Karpas-422 (cell line): ENCODE data around the gene GLTPD2. TPM values are rescaled to one million over a fixed set of nuclear protein-coding genes. Genes with fewer than 3 reads are reported as not detected.

Experiments used
- DNase-seq: peaks from one replicate; pipeline ENCODE4 v3.0.0-alpha.2; 2015
- H2AFZ ChIP-seq: fragments of 200-600 bp; sonication (generic); 2 replicates; pipeline ENCODE4 v1.6.1; 2014; ENCODE audit warnings: antibody characterized with exemption, low read length, mixed read lengths
- H3K27ac ChIP-seq: fragments of 200-600 bp; sonication (generic); 2 replicates; pipeline ENCODE4 v1.5.1; 2014; ENCODE audit warnings: mild to moderate bottlenecking, low read length, moderate library complexity
- H3K27me3 ChIP-seq: fragments of 200-600 bp; sonication (generic); 2 replicates; pipeline ENCODE4 v1.6.1; 2014; ENCODE audit warnings: low read length, mixed read lengths
- H3K36me3 ChIP-seq: fragments of 200-600 bp; sonication (generic); 2 replicates; pipeline ENCODE4 v1.6.1; 2014; ENCODE audit warnings: low read length, mixed read lengths; ENCODE audit not compliant: insufficient read depth
- H3K4me1 ChIP-seq: fragments of 200-600 bp; sonication (generic); 2 replicates; pipeline ENCODE4 v1.6.1; 2014; ENCODE audit warnings: mild to moderate bottlenecking, low read length, mixed read lengths
- H3K4me2 ChIP-seq: fragments of 200-600 bp; sonication (generic); 2 replicates; pipeline ENCODE4 v1.6.1; 2014; ENCODE audit warnings: low read length, low read depth, mild to moderate bottlenecking; ENCODE audit not compliant: poor library complexity, severe bottlenecking
- H3K4me3 ChIP-seq: fragments of 200-600 bp; sonication (generic); 2 replicates; pipeline ENCODE4 v1.5.1; 2014; ENCODE audit warnings: mild to moderate bottlenecking, antibody characterized with exemption, low read length, mixed read lengths
- H3K79me2 ChIP-seq: fragments of 200-600 bp; sonication (generic); 2 replicates; pipeline ENCODE4 v1.6.1; 2014; ENCODE audit warnings: mild to moderate bottlenecking, low read length, mixed read lengths
- H3K9ac ChIP-seq: fragments of 200-600 bp; sonication (generic); 2 replicates; pipeline ENCODE4 v1.6.0; 2014; ENCODE audit warnings: low read length
- H3K9me2 ChIP-seq: fragments of 200-600 bp; sonication (generic), shearing (Covaris generic); replicated peaks from 2 replicates; pipeline ENCODE4 v1.6.0; 2014; ENCODE audit warnings: mild to moderate bottlenecking, low read length, moderate library complexity; ENCODE audit not compliant: insufficient read depth
- H3K9me3 ChIP-seq: fragments of 300-700, 200-600 bp; sonication (generic); 2 replicates; pipeline ENCODE4 v1.6.1; 2014; ENCODE audit warnings: low read length, mixed read lengths
- H4K20me1 ChIP-seq: fragments of 200-600 bp; sonication (generic); 2 replicates; pipeline ENCODE4 v1.6.1; 2014; ENCODE audit warnings: mild to moderate bottlenecking, antibody characterized with exemption, low read length, low read depth; ENCODE audit not compliant: insufficient read depth
- total RNA-seq: library from RNA; depleted of rRNA; stranded (reverse); fragments of >200 nt; shearing (Covaris generic); gene quantifications from 2 replicates; pipeline ENCODE4 v1.2.3, GENCODE V29; 2014; ENCODE audit warnings: low replicate concordance; rRNA removed

GLTPD2 gene
- total RNA-seq, 1 experiment from 2014 or later, result not detected

GRCh38 chr17:4836221-4836620 is 47.5 kb downstream of the GLTPD2 start:
- Histone ChIP-seq H3K4me3 (no peak overlapping the region), H3K79me2 (peaks cover 78% of the 10 kb centered on the region), H3K4me2 (no peak overlapping the region), H3K27ac (no peak overlapping the region), H3K9me2 (no peaks in the 10 kb centered on the region), H2AFZ (no peak overlapping the region), H4K20me1 (peaks cover 17% of the 10 kb centered on the region; the same call in 1 of the 2 replicates), H3K27me3 (no peaks in the 10 kb centered on the region), H3K4me1 (peaks cover 18% of the 10 kb centered on the region), H3K36me3 (no peaks in the 10 kb centered on the region), H3K9ac (no peak overlapping the region), H3K9me3 (no peaks in the 10 kb centered on the region)
- DNase-seq, result no peak

- no peak overlapping the region for H3K27ac ChIP-seq
- DNase-seq, result no peak
- H3K27me3 ChIP-seq, result no peaks in the 10 kb centered on the region
- no peaks in the 10 kb centered on the region for H3K36me3 ChIP-seq
- no peak overlapping the region for H3K4me2 ChIP-seq
- peaks cover 90% of the 10 kb centered on the region for H3K79me2 ChIP-seq
- no peak overlapping the region for H3K4me3 ChIP-seq
- no peak overlapping the region for H2AFZ ChIP-seq
- peaks cover 20% of the 10 kb centered on the region; the same call in 1 of the 2 replicates for H4K20me1 ChIP-seq
- H3K9me3 ChIP-seq, result no peaks in the 10 kb centered on the region
- no peak overlapping the region for H3K9ac ChIP-seq
- peaks cover 18% of the 10 kb centered on the region for H3K4me1 ChIP-seq
- no peaks in the 10 kb centered on the region for H3K9me2 ChIP-seq
Observed at GRCh38 chr17:4837471-4838308, 48.9 kb downstream of the GLTPD2 start.

- H3K9me3 ChIP-seq, result no peaks in the 10 kb centered on the region
- peaks cover 20% of the 10 kb centered on the region; the same call in 1 of the 2 replicates for H4K20me1 ChIP-seq
- DNase-seq, result no peak
- H3K9me2 ChIP-seq, result no peaks in the 10 kb centered on the region
- no peaks in the 10 kb centered on the region for H3K36me3 ChIP-seq
- H3K4me1 ChIP-seq, result peaks cover 16% of the 10 kb centered on the region
- no peak overlapping the region for H3K4me3 ChIP-seq
- H3K27me3 ChIP-seq, result no peaks in the 10 kb centered on the region
- no peak overlapping the region for H3K4me2 ChIP-seq
- H2AFZ ChIP-seq, result no peak overlapping the region
- H3K79me2 ChIP-seq, result peaks cover 94% of the 10 kb centered on the region
- no peak overlapping the region for H3K9ac ChIP-seq
- no peak overlapping the region for H3K27ac ChIP-seq
Observed at GRCh38 chr17:4838309-4838785, 49.6 kb downstream of the GLTPD2 start.

GRCh38 chr17:4839221-4839620 is 50.5 kb downstream of the GLTPD2 start:
- H3K9ac ChIP-seq, result no peak overlapping the region
- H3K36me3 ChIP-seq, result no peaks in the 10 kb centered on the region
- peaks cover 14% of the 10 kb centered on the region for H3K4me1 ChIP-seq
- no peaks in the 10 kb centered on the region for H3K27me3 ChIP-seq
- no peak overlapping the region for H2AFZ ChIP-seq
- no peak overlapping the region for H3K27ac ChIP-seq
- no peak overlapping the region for H3K4me3 ChIP-seq
- peaks cover 20% of the 10 kb centered on the region; the same call in 1 of the 2 replicates for H4K20me1 ChIP-seq
- no peaks in the 10 kb centered on the region for H3K9me2 ChIP-seq
- H3K9me3 ChIP-seq, result no peaks in the 10 kb centered on the region
- no peak overlapping the region for H3K4me2 ChIP-seq
- H3K79me2 ChIP-seq, result peaks cover 94% of the 10 kb centered on the region
- DNase-seq, result no peak

Other genes starting within 250 kb of the GLTPD2 start
- 48.2 and 76.6 TPM in 2 replicates for gene MYBBP1A, start 233.6 kb upstream of the GLTPD2 start, total RNA-seq
- gene GGT6, start 228.4 kb upstream of the GLTPD2 start, total RNA-seq, result not detected in 2 replicates
- gene SMTNL2, start 204.4 kb upstream of the GLTPD2 start, total RNA-seq, result 0.45 TPM in 1 of 2 replicates, not detected in the other
- 0.72 and 1.5 TPM in 2 replicates for gene ALOX15, start 147.3 kb upstream of the GLTPD2 start, total RNA-seq
- 27.7 and 34.6 TPM in 2 replicates for gene PELP1, start 84.8 kb upstream of the GLTPD2 start, total RNA-seq
- gene ARRB2, start 78.3 kb upstream of the GLTPD2 start, total RNA-seq, result 19.1 and 53.9 TPM in 2 replicates
- gene MED11, start 57.5 kb upstream of the GLTPD2 start, total RNA-seq, result 20.3 and 21.0 TPM in 2 replicates
- not detected in 2 replicates for gene ZMYND15, start 49.1 kb upstream of the GLTPD2 start, total RNA-seq
- 1.3 and 2.2 TPM in 2 replicates for gene CXCL16, start 49.0 kb upstream of the GLTPD2 start, total RNA-seq
- not detected in 2 replicates for gene TM4SF5, start 17.1 kb upstream of the GLTPD2 start, total RNA-seq
- gene VMO1, start 2.6 kb upstream of the GLTPD2 start, total RNA-seq, result not detected in 2 replicates
- 118 and 168 TPM in 2 replicates for gene PSMB6, start 7.2 kb downstream of the GLTPD2 start, total RNA-seq
- gene PLD2, start 18.2 kb downstream of the GLTPD2 start, total RNA-seq, result 13.1 and 23.3 TPM in 2 replicates
- gene MINK1, start 44.4 kb downstream of the GLTPD2 start, total RNA-seq, result 28.7 and 56.6 TPM in 2 replicates
- 0.26 and 0.43 TPM in 2 replicates for gene C17orf107, start 110.6 kb downstream of the GLTPD2 start, total RNA-seq
- 0.11 and 0.22 TPM in 2 replicates for gene CHRNE, start 114.1 kb downstream of the GLTPD2 start, total RNA-seq
- gene GP1BA, start 143.3 kb downstream of the GLTPD2 start, total RNA-seq, result not detected in 2 replicates
- gene SLC25A11, start 151.1 kb downstream of the GLTPD2 start, total RNA-seq, result 79.0 and 79.1 TPM in 2 replicates
- gene RNF167, start 151.3 kb downstream of the GLTPD2 start, total RNA-seq, result 49.9 and 50.5 TPM in 2 replicates
- 748 and 1,567 TPM in 2 replicates for gene PFN1, start 159.6 kb downstream of the GLTPD2 start, total RNA-seq
- gene ENO3, start 162.2 kb downstream of the GLTPD2 start, total RNA-seq, result 31.1 and 31.6 TPM in 2 replicates
- 24.6 and 40.7 TPM in 2 replicates for gene SPAG7, start 178.9 kb downstream of the GLTPD2 start, total RNA-seq
- gene CAMTA2, start 198.7 kb downstream of the GLTPD2 start, total RNA-seq, result 9.5 and 15.6 TPM in 2 replicates
- gene INCA1, start 208.6 kb downstream of the GLTPD2 start, total RNA-seq, result not detected in 2 replicates
- gene KIF1C, start 209.0 kb downstream of the GLTPD2 start, total RNA-seq, result 10.2 and 19.0 TPM in 2 replicates
- not detected in 2 replicates for gene SLC52A1, start 246.5 kb downstream of the GLTPD2 start, total RNA-seq